Stimulated activated CD8-positive, alpha-beta memory T cell treated with anti-CD3 and anti-CD28 coated beads, Interleukin-7, amount 100 ng/mL, for 48 hours (primary cell): Measurements from ENCODE around the gene FAT4.

Source experiments
- DNase-seq, 2 donors: peaks; one replicate each; pipeline ENCODE4 v3.0.0-alpha.2; 2020; ENCODE audit warnings: low read depth in 1 of 2; ENCODE audit errors: extremely low read depth in 1 of 2

FAT4 gene, protein sequence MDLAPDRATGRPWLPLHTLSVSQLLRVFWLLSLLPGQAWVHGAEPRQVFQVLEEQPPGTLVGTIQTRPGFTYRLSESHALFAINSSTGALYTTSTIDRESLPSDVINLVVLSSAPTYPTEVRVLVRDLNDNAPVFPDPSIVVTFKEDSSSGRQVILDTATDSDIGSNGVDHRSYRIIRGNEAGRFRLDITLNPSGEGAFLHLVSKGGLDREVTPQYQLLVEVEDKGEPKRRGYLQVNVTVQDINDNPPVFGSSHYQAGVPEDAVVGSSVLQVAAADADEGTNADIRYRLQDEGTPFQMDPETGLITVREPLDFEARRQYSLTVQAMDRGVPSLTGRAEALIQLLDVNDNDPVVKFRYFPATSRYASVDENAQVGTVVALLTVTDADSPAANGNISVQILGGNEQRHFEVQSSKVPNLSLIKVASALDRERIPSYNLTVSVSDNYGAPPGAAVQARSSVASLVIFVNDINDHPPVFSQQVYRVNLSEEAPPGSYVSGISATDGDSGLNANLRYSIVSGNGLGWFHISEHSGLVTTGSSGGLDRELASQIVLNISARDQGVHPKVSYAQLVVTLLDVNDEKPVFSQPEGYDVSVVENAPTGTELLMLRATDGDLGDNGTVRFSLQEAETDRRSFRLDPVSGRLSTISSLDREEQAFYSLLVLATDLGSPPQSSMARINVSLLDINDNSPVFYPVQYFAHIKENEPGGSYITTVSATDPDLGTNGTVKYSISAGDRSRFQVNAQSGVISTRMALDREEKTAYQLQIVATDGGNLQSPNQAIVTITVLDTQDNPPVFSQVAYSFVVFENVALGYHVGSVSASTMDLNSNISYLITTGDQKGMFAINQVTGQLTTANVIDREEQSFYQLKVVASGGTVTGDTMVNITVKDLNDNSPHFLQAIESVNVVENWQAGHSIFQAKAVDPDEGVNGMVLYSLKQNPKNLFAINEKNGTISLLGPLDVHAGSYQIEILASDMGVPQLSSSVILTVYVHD (N-terminal part only)

DNA sequence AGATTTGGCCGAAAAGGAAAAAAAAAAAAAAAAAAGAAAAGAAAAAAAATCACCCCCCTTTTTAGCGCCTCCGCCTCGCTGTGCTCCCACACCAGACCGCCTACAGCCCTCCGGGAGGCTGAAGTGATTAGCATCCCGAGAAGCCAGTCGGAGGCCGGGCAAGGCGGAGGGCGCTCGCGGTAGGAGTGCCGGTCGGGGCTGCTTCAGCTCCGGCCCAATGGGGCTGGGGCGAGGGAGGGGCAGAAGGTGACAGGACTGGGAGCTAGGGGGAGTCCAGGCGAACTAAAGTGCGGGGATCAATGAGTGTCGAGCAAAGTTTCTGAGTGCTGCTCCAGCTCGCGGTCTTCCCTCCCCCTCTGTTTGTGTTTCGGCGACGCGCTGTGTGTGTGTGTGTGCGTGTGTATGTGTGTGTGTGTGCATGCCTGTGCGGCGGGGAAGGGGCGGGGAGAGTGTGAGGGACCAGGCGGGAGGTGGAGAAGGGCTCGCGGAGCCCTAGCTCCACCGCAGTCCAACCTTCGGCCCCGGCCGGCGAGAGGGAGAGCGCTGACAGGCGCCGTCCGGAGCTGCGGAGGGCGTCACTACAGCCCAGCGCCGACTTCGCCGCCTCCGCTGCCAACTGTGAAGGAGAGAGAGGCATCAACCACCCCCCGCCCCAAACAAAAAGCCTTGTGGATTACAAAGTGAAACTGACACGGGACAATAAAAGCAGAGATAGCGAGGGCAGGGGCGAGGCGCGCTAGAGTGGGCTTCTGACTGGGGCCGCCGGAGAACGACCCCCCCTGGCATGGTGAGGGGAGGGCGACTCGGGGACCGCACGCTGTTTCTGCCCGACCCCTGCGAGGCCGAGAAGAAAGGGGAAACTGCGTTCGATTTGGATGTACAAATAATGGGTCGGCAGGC, at the start of gene FAT4:
TSS of gene FAT4 (plus strand) at position 280 of the 900 bp plus-strand sequence. CDS start 1,457 bp downstream, outside the sequence.
- DNase-seq: peak in 1 of 2 donors; percentile 32

- DNase-seq: no peak
Observed at GRCh38 chr4:125265846-125266245, 48.9 kb upstream of the FAT4 start.

DNA sequence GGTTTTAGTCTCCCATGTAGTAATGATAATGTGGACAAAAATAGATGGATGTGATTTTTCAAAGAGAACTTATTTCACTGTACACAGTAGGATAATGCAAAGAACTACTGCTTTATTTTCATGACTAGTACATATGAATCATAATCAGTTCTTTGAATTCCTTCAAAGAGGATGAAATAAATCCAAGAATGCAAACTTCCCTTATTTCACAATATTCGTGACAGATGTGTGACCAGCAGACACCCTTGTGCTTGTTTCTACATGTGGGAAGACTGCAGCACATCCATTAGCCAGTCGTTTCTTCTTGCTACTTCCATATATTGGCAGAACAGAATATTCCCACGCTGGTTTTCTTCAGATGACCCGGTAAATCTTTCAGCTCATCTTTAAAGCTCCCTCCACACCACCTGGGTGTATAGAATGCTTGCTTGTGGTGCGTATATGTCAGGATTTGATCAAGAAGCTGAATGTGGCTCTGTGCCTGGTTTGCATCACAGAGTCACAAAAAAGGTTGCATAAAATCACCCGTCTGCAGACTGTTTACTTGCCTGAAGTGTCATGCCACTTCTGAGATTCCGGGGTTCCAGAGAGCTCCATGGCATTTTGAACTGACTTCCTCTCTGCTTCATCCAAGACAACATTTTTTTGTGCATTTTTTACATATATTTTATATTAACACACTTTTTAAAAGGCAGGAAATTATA, 47.7 kb upstream of the FAT4 start:
- DNase-seq: no peak

GRCh38 chr4:125267630-125268029, 47.1 kb upstream of the FAT4 start:
- DNase-seq: no peak

- no peak for DNase-seq
Observed at GRCh38 chr4:125268068-125268755, 46.5 kb upstream of the FAT4 start.

GRCh38 chr4:125276811-125277210, 37.9 kb upstream of the FAT4 start:
- no peak for DNase-seq

DNA sequence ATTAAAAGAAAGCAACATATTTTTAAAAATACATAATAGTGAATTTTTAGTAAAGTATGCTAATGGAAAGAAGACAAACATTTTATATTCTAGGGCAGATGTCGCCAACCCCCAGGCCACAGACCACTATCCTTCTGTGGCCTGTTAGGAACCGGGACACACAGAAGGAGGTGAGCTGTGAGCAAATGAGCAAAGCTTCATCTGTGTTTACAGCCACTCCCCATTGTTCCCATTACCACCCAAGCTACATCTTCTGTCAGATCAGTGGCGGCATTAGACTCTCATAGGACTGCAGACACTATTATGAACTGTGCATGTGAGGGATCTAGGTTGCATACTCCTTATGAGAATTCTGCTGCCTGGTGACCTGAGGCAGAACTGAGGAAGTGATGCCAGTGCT, 37.0 kb upstream of the FAT4 start:
- no peak for DNase-seq

DNA sequence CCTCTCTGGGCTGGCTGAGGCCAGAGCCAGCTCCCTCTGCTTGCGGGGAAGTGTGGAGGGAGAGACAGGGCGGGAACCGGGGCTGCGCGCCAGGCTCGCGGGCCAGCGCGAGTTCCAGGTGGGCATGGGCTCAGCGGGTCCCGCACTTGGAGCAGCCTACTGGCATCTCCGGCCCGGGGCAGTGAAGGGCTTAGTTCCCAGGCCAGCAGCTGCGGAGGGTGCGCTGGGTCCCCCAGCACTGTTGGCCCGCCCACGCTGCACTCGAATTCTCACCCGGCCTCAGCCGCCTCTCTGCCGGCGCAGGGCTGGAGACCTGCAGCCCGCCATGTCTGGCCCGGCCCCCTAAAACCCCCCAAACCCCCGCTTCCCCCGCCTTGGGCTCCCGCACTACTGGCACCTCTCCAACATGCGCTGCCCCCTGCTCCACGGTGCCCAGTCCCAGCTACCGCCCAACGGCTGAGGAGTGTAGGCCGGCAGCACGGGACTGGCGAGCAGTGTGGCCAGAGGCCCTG, 33.8 kb upstream of the FAT4 start:
- DNase-seq: no peak

GRCh38 chr4:125283707-125284279, 31.0 kb upstream of the FAT4 start:
- no peak for DNase-seq

DNA sequence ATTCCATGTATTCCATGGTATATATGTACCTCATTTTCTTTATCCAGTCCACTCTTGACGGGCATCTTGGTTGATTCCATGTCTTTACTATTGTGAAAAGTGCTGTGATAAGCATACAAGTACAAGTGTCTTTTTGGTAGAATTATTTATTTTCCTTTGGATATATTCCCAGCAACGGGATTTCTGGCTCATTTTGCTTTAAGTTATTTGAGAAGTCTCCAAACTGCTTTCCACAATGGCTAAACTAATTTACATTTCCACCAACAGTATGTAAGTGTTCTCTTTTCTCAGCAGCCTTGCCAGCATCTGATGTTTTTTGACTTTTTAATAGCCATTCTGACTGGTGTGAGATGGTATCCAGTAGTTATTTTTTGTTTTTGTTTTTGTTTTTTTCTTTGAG, 17.6 kb upstream of the FAT4 start:
- no peak for DNase-seq

DNA sequence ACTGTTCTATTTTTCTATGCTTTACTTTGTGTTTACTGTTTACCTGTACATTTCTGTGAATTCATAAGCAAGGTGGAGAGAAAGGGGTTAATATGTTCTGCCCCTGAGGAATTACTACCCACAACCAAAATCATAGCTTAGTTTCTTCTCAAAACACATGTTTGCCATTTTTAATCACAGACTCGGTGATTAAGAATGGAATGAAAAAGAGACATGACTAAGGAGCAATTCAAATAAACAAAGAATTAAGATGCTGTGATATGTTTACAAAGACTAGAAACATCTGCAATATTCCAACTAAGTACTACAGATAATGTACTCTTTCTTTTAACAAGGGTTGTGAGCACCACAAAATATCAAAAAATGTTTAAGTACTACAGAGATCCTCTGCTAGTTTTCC, 11.7 kb upstream of the FAT4 start:
- DNase-seq: no peak

DNA sequence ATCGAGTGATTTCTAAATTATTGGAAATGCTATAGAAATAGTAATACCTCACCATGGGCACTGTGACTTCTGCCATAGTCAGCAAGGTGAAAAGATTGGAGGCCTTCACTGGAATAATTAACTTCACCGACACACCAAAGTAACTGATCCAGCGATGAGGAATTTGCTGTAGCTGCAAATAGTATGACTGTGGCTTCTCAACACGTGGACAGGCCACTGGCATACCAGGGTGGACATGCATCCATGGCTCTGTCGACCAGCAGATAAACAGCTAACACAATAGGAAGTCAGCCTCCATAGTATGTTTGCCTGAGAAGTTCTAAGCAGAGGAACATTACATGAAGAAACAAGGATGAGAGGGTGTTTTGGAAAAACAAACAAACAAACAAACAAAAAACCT, 10.9 kb upstream of the FAT4 start:
- DNase-seq: no peak

DNA sequence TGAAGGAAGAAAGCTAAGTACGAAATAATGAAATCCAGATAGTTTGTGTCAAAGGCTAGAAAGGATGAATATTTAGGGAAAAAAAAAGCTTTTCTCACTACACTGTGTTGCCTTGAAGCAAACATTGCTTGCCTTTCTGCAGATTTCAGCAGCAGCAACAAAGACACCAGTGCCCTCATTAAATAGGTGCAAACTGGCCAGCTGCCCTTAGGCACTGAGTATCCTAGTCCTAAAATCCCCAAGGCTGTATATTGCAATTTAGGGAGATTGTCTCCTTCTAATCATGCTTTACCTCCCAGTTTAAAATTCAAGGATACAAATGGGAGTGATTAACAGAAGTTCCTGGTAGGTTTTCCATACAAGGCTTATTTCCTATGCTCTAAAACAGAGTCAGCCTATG, 8.6 kb upstream of the FAT4 start:
- DNase-seq: no peak

- no peak for DNase-seq
Observed at GRCh38 chr4:125306533-125306932, 8.2 kb upstream of the FAT4 start.

GRCh38 chr4:125311503-125311902, 3.3 kb upstream of the FAT4 start:
- no peak for DNase-seq

DNA sequence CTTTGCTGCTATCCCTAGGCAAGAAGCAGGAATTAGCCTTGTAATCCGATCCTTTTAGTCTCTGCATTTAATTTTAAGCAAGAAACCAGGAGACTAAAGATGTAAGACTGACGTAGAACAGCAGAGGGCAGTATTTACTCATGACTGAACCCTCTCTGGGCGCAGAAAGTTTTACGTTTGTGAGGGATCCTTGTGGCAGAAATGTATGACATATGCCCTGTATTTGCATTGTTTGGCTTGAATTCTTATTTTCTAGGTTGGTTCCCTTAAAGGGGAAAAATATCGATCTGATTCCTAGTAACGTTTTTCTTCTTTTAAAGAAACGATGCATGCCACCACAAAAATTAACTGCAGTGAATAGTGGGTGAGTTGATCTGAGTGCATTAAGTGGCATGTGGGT, 1.3 kb upstream of the FAT4 start:
- DNase-seq: no peak

DNA sequence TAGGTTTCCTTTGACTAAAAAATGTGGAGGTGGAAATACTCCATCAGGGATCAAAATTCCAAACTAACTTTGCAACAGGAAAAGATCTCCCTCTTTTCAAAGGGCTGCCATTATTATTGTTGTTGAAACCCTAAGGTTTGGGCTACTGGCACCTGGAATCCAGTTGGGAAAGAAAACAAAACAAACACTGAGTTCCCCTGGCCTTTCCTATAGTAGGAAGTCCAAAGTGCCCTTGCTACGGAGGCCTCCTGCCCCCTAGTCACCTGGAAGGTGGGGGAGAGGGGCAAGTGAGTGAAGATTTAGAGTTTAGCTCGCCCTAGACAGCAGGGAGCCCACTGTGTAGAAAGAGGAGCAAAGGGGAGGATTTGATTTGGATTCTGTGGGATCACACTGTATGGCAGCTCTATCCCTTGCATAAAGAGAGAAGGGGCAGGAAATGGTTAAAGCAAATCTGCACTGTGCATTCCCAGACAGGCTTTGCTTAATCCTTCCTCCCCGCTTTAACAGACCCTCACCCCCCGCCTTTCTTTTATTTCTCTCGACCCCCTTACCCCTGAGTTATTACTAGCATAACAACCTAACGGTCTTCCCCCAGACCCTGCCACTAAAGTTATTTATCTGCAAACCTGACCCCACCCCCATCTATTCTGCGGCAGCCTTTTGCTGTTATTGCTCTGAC, 627 bp upstream of the FAT4 start:
- DNase-seq: no peak
